Hepatocyte (in vitro differentiated cells): ENCODE data around the gene IL15RA. TPM values are rescaled to one million over a fixed set of nuclear protein-coding genes. Genes with fewer than 3 reads are reported as not detected.
A peak's percentile ranks its signal among the peaks of the same experiment; 100 is the strongest.

Experiments used
- DNase-seq: peaks from one replicate; pipeline ENCODE4 v3.0.0-alpha.2; 2016; ENCODE audit warnings: low spot score
- H2AFZ ChIP-seq: fragments of 200-600 bp; sonication (generic); 2 replicates; pipeline ENCODE4 v1.6.0; 2016; ENCODE audit warnings: antibody characterized with exemption, mild to moderate bottlenecking
- H3K27ac ChIP-seq: fragments of 200-600 bp; sonication (generic); 2 replicates; pipeline ENCODE4 v1.5.1; 2016; ENCODE audit warnings: mild to moderate bottlenecking
- H3K27me3 ChIP-seq: fragments of 200-600 bp; sonication (generic); 2 replicates; pipeline ENCODE4 v1.6.1; 2016
- H3K36me3 ChIP-seq: fragments of 200-600 bp; sonication (generic); replicated peaks from 2 replicates; pipeline ENCODE4 v1.5.1; 2016; ENCODE audit warnings: low read depth; ENCODE audit not compliant: insufficient read depth
- H3K4me1 ChIP-seq: fragments of 200-600 bp; sonication (generic); 2 replicates; pipeline ENCODE4 v1.5.1; 2016; ENCODE audit warnings: mild to moderate bottlenecking, moderate library complexity; ENCODE audit not compliant: insufficient read depth
- H3K4me2 ChIP-seq: fragments of 200-600 bp; sonication (generic); 2 replicates; pipeline ENCODE4 v1.6.0; 2016
- H3K4me3 ChIP-seq: fragments of 200-600 bp; sonication (generic); 2 replicates; pipeline ENCODE4 v1.5.1; 2016; ENCODE audit warnings: mild to moderate bottlenecking
- H3K79me2 ChIP-seq: fragments of 200-600 bp; sonication (generic); 2 replicates; pipeline ENCODE4 v1.6.0; 2017; ENCODE audit warnings: mild to moderate bottlenecking
- H3K9me2 ChIP-seq: fragments of 200-600 bp; sonication (generic); replicated peaks from 2 replicates; pipeline ENCODE4 v1.6.0; 2017; ENCODE audit warnings: mild to moderate bottlenecking; ENCODE audit not compliant: insufficient read depth
- H3K9me3 ChIP-seq: fragments of 200-600 bp; sonication (generic); 2 replicates; pipeline ENCODE4 v1.5.1; 2016; ENCODE audit warnings: low read depth, mild to moderate bottlenecking
- H4K20me1 ChIP-seq: fragments of 200-600 bp; sonication (generic); 2 replicates; pipeline ENCODE4 v1.6.0; 2016; ENCODE audit warnings: mild to moderate bottlenecking; ENCODE audit not compliant: insufficient read depth, poor library complexity, severe bottlenecking
- CTCF ChIP-seq: fragments of 200-600 bp; sonication (generic); IDR thresholded peaks from 2 replicates; pipeline ENCODE4 v1.5.1; 2016; ENCODE audit warnings: antibody characterized with exemption, mild to moderate bottlenecking; ENCODE audit not compliant: poor library complexity
- EZH2 ChIP-seq: fragments of 200-600 bp; sonication (generic); IDR thresholded peaks from 2 replicates; pipeline ENCODE4 v1.6.1; 2016; ENCODE audit warnings: antibody characterized with exemption, mild to moderate bottlenecking, borderline replicate concordance
- EZH2phosphoT487 ChIP-seq: fragments of 200-600 bp; sonication (generic); IDR thresholded peaks from one replicate; pipeline ENCODE4 v1.6.1; 2018; ENCODE audit warnings: antibody characterized with exemption, mild to moderate bottlenecking, low read depth, moderate library complexity; ENCODE audit not compliant: unreplicated experiment, severe bottlenecking
- WGBS: methylation state at CpG from one replicate; pipeline ENCODE4 v1.1.6; 2016; ENCODE audit warnings: low lambda C conversion rate; ENCODE audit errors: missing lambda C conversion rate; 5-methylcytosine and 5-hydroxymethylcytosine counted together
- polyA plus RNA-seq: library from polyadenylated mRNA; unstranded; fragments of >200 nt; fragmentation: Nextera tagmentation; extraction: Ambion mirVana; gene quantifications from 2 replicates; pipeline ENCODE4 v1.2.1, GENCODE V29; 2016
- total RNA-seq: library from RNA; depleted of rRNA; stranded (reverse); fragments of >200 nt; gene quantifications from 2 replicates; pipeline ENCODE4 v1.2.3, GENCODE V29; 2014

IL15RA gene
- total and polyA plus RNA-seq, 2 experiments from 2014 or later = 2.4 to 3.8 TPM

GRCh38 chr10:5951721-5952407 is 25.5 kb downstream of the IL15RA start:
- Histone ChIP-seq H3K9me2 (no peaks in the 10 kb centered on the region), H2AFZ (no peak overlapping the region), H3K4me3 (no peak overlapping the region), H4K20me1 (no peaks in the 10 kb centered on the region), H3K27ac (no peak overlapping the region), H3K36me3 (no peaks in the 10 kb centered on the region), H3K4me1 (no peaks in the 10 kb centered on the region), H3K9me3 (no peaks in the 10 kb centered on the region), H3K79me2 (no peaks in the 10 kb centered on the region), H3K27me3 (no peaks in the 10 kb centered on the region), H3K4me2 (no peak overlapping the region)
- 88% methylated on average over 6 of the region's 6 CpGs for WGBS
- DNase-seq = no peak
- TF ChIP-seq CTCF = no peak
- no peak for TF ChIP-seq EZH2
- TF ChIP-seq EZH2phosphoT487 = no peak

GRCh38 chr10:5951167-5951711 is 26.1 kb downstream of the IL15RA start:
- no peak overlapping the region for H3K27ac ChIP-seq
- H3K36me3 ChIP-seq = no peaks in the 10 kb centered on the region
- H3K9me3 ChIP-seq = no peaks in the 10 kb centered on the region
- WGBS = 70% methylated on average over 7 of the region's 7 CpGs
- no peak for DNase-seq
- TF ChIP-seq EZH2phosphoT487 = no peak
- TF ChIP-seq CTCF = no peak
- no peak for TF ChIP-seq EZH2
- H3K27me3 ChIP-seq = no peaks in the 10 kb centered on the region
- no peak overlapping the region for H3K4me2 ChIP-seq
- no peaks in the 10 kb centered on the region for H3K4me1 ChIP-seq
- no peak overlapping the region for H3K4me3 ChIP-seq
- H3K9me2 ChIP-seq = no peaks in the 10 kb centered on the region
- no peak overlapping the region for H2AFZ ChIP-seq
- H4K20me1 ChIP-seq = no peaks in the 10 kb centered on the region
- no peaks in the 10 kb centered on the region for H3K79me2 ChIP-seq

- no peak overlapping the region for H3K4me2 ChIP-seq
- H2AFZ ChIP-seq = no peak overlapping the region
- TF ChIP-seq EZH2phosphoT487 (no peak), EZH2 (no peak), CTCF (peak; percentile 57)
- no peaks in the 10 kb centered on the region for H3K79me2 ChIP-seq
- DNase-seq = peak; percentile 57
- H3K4me3 ChIP-seq = no peak overlapping the region
- no peaks in the 10 kb centered on the region for H4K20me1 ChIP-seq
- H3K4me1 ChIP-seq = peaks cover 7% of the 10 kb centered on the region
- H3K9me2 ChIP-seq = no peaks in the 10 kb centered on the region
- no peaks in the 10 kb centered on the region for H3K36me3 ChIP-seq
- H3K9me3 ChIP-seq = no peaks in the 10 kb centered on the region
- H3K27me3 ChIP-seq = no peaks in the 10 kb centered on the region
- WGBS = 48% methylated on average over 14 of the region's 14 CpGs
- no peak overlapping the region for H3K27ac ChIP-seq
Observed at GRCh38 chr10:5949009-5949759, 28.2 kb downstream of the IL15RA start.
